GM19035 (cell line): Measurements from ENCODE around the gene HPS1.
A peak's percentile ranks its signal among the peaks of the same experiment; 100 is the strongest.

Source experiments
- ATAC-seq: cut with Tn5 transposase; IDR thresholded peaks from one replicate; pipeline ENCODE4 v1.9.1; 2021; ENCODE audit not compliant: unreplicated experiment

Gene HPS1

GRCh38 chr10:98446661-98447221 lies at the start of gene HPS1:
Gene HPS1 (minus strand): TSS chr10:98446935. CDS start chr10:98443240, 3,695 bp downstream.
- ATAC-seq = peak; percentile 90

- ATAC-seq = no peak
Measured at GRCh38 chr10:98492763-98493162, 46.0 kb upstream of the HPS1 start.

GRCh38 chr10:98489561-98490481 lies 43.1 kb upstream of the HPS1 start:
- no peak for ATAC-seq

GRCh38 chr10:98488669-98489430 lies 42.1 kb upstream of the HPS1 start:
- ATAC-seq = no peak

- ATAC-seq = no peak
Measured at GRCh38 chr10:98487649-98488048, 40.9 kb upstream of the HPS1 start.

- ATAC-seq = no peak
Measured at GRCh38 chr10:98486421-98486820, 39.7 kb upstream of the HPS1 start.

GRCh38 chr10:98485959-98486358 lies 39.2 kb upstream of the HPS1 start:
- ATAC-seq = no peak

- ATAC-seq = no peak
Measured at GRCh38 chr10:98483658-98484057, 36.9 kb upstream of the HPS1 start.

- no peak for ATAC-seq
Measured at GRCh38 chr10:98482096-98482495, 35.4 kb upstream of the HPS1 start.

GRCh38 chr10:98481404-98481945 lies 34.7 kb upstream of the HPS1 start:
- no peak for ATAC-seq

GRCh38 chr10:98478430-98479222 lies 31.9 kb upstream of the HPS1 start:
- no peak for ATAC-seq

- no peak for ATAC-seq
Measured at GRCh38 chr10:98477861-98478260, 31.1 kb upstream of the HPS1 start.

GRCh38 chr10:98474628-98475027 lies 27.9 kb upstream of the HPS1 start:
- ATAC-seq = peak; percentile 56

GRCh38 chr10:98472196-98472595 lies 25.5 kb upstream of the HPS1 start:
- no peak for ATAC-seq

- ATAC-seq = no peak
Measured at GRCh38 chr10:98470850-98471249, 24.1 kb upstream of the HPS1 start.

GRCh38 chr10:98469001-98469931 lies 22.5 kb upstream of the HPS1 start:
- no peak for ATAC-seq

GRCh38 chr10:98467506-98468318 lies 21.0 kb upstream of the HPS1 start:
- peak; percentile 95 for ATAC-seq

GRCh38 chr10:98466861-98467505 lies 20.2 kb upstream of the HPS1 start:
- no peak for ATAC-seq
